Kidney (tissue), 14 donors: ENCODE data around the gene OR1L6. TPM values are rescaled to one million over a fixed set of nuclear protein-coding genes. Genes with fewer than 3 reads are reported as not detected.

ENCODE experiments used
- DNase-seq, 5 donors: peaks; one replicate each; pipeline ENCODE4 v3.0.0-alpha.2; 2013 to 2020
- FAIRE-seq: peaks from 2 replicates; lab custom pipeline; 2012; peaks lifted over from hg19 to GRCh38; lab: Jason Lieb, UNC
- H3K27ac ChIP-seq, 2 donors: one replicate each; pipeline ENCODE4 v1.7.0; 2013; ENCODE audit warnings: low read depth in 2 of 2, low read length in 2 of 2, inconsistent platforms in 1 of 2
- H3K27me3 ChIP-seq: one replicate; pipeline ENCODE4 v1.7.1; 2013; ENCODE audit warnings: low read length, inconsistent platforms; ENCODE audit not compliant: control insufficient read depth, insufficient read depth
- H3K36me3 ChIP-seq, 3 donors: one replicate each; pipeline versions ENCODE4 v1.7.0 to v1.7.1; 2013; ENCODE audit warnings: low read length in 3 of 3, control low read depth in 1 of 3, inconsistent platforms in 1 of 3; ENCODE audit not compliant: insufficient read depth in 3 of 3, control insufficient read depth in 2 of 3
- H3K4me1 ChIP-seq, 3 donors: one replicate each; pipeline versions ENCODE4 v1.7.0 to v1.7.1; 2013; ENCODE audit warnings: low read length in 3 of 3, inconsistent platforms in 1 of 3, low read depth in 1 of 3; ENCODE audit not compliant: control insufficient read depth in 2 of 3, insufficient read depth in 2 of 3
- H3K4me3 ChIP-seq, 3 donors: one replicate each; pipeline versions ENCODE4 v1.7.0 to v1.8.1; 2013; ENCODE audit warnings: low read length in 3 of 3, control low read depth in 1 of 3, inconsistent platforms in 1 of 3
- H3K9ac ChIP-seq, 3 donors: one replicate each; pipeline versions ENCODE4 v1.7.0 to v1.7.1; 2013; ENCODE audit warnings: low read length in 3 of 3, control low read depth in 1 of 3, inconsistent platforms in 1 of 3
- H3K9me3 ChIP-seq, 3 donors: one replicate each; pipeline versions ENCODE4 v1.7.0 to v1.7.1; 2013; ENCODE audit warnings: low read length in 3 of 3, control low read depth in 1 of 3, inconsistent platforms in 1 of 3; ENCODE audit not compliant: control insufficient read depth in 2 of 3, insufficient read depth in 1 of 3
- intact Hi-C: fragments of 100-400 bp; cut with DNase I; formaldehyde crosslinking; loops from one replicate; pipeline ENCODE4 v1.11.1; 2022
- polyA plus RNA-seq: library from polyadenylated mRNA; stranded (reverse); fragments of 350-450 nt; fragmentation: Illumina TruSeq; extraction: RNeasy Lipid Tissue Mini Kit (QIAGEN cat#74804); gene quantifications from one replicate; pipeline ENCODE4 v1.2.3, GENCODE V29; 2014; ENCODE audit warnings: low read depth, low replicate concordance; ENCODE audit not compliant: insufficient read depth
- total RNA-seq: library from RNA; stranded (reverse); fragmentation: NEBNext Ultra II Directional; extraction: Animal tissue kit (Norgen Biotek cat#: 25700); gene quantifications from one replicate; pipeline ENCODE4 v1.2.1, GENCODE V29; 2021
- TF ChIP-seq, protein P1 (sequence below): IDR thresholded peaks from 3 replicates; pipeline ENCODE4 v1.5.1; 2012; ENCODE audit warnings: mild to moderate bottlenecking, moderate library complexity, borderline replicate concordance; ENCODE audit not compliant: insufficient read depth; ENCODE audit errors: extremely low read depth
- donor health status: control.
- donor health status: control.
- donor health status: control.
- donor health status: control.
- donor health status: control.
- donor health status: DM: yes; HTN: yes; CAD: no.
- donor health status: Normal renal cell carcinoma (clear cell type).

OR1L6 gene
- total and polyA plus RNA-seq, 2 donors from 2014 or later, result not detected

DNA sequence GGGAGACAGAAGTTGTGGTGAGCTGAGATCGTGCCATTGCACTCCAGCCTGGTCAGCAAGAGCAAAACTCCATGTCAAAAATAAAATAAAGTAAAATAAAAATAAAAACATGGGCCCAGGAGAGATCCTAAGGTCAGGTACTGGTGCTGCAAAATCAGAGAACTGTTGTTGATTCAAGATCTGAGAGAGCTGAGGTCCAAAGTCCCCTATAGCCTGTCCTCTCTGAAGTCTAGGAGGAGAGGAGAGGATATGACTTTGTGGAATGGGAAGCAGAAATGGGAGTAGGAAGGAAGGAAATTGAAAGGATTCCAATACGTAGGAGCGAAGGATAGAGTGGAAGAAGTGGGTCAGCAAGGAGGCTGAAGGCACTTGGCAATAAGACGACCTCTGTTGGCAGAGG, 22.9 kb upstream of the OR1L6 start:
- Histone ChIP-seq H3K36me3 (no peaks in the 10 kb centered on the region), H3K9me3 (peaks cover 0 to 7% (median 6%) of the 10 kb centered on the region in 3 donors), H3K27me3 (no peaks in the 10 kb centered on the region), H3K9ac (no peak overlapping the region), H3K4me1 (no peaks in the 10 kb centered on the region), H3K4me3 (no peak overlapping the region), H3K27ac (no peak overlapping the region)
- intact Hi-C loops, result no loop called here
- FAIRE-seq, result no peak
- DNase-seq, result no peak
- TF ChIP-seq, protein P1, sequence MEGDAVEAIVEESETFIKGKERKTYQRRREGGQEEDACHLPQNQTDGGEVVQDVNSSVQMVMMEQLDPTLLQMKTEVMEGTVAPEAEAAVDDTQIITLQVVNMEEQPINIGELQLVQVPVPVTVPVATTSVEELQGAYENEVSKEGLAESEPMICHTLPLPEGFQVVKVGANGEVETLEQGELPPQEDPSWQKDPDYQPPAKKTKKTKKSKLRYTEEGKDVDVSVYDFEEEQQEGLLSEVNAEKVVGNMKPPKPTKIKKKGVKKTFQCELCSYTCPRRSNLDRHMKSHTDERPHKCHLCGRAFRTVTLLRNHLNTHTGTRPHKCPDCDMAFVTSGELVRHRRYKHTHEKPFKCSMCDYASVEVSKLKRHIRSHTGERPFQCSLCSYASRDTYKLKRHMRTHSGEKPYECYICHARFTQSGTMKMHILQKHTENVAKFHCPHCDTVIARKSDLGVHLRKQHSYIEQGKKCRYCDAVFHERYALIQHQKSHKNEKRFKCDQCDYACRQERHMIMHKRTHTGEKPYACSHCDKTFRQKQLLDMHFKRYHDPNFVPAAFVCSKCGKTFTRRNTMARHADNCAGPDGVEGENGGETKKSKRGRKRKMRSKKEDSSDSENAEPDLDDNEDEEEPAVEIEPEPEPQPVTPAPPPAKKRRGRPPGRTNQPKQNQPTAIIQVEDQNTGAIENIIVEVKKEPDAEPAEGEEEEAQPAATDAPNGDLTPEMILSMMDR, result no peak

DNA sequence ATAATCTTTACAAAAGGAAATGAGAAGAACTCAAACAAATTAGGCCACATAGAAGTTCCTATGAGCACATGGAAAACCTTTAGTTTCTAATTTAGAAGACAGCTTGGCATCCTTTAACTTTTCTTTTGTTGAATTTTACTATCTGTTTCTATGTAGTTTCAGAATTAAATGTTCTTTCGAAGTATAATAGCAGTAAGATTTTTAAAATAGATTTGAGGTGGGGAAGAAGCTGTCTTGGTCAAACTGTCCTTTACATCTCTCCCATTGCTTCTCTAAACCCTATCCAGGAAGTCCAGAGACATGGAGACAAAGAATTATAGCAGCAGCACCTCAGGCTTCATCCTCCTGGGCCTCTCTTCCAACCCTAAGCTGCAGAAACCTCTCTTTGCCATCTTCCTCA, 18.4 kb upstream of the OR1L6 start, which contains the start of gene OR1L4:
OR1L4 (plus strand) TSS at position 301 of the 400 bp plus-strand sequence; CDS start at position 301, 0 bp downstream.
- H3K27ac ChIP-seq, result no peak within 1 kb of the TSS
- intact Hi-C loops, result no loop called here
- no peaks in the 10 kb centered on the region for H3K36me3 ChIP-seq
- no peak within 1 kb of the TSS for H3K4me3 ChIP-seq
- no peak for DNase-seq
- no peaks in the 10 kb centered on the region for H3K27me3 ChIP-seq
- H3K9me3 ChIP-seq, result peaks cover 0 to 19% (median 8%) of the 10 kb centered on the region in 3 donors
- H3K9ac ChIP-seq, result no peak within 1 kb of the TSS
- no peaks in the 10 kb centered on the region for H3K4me1 ChIP-seq
- FAIRE-seq, result no peak
- TF ChIP-seq, protein P1, result no peak

DNA sequence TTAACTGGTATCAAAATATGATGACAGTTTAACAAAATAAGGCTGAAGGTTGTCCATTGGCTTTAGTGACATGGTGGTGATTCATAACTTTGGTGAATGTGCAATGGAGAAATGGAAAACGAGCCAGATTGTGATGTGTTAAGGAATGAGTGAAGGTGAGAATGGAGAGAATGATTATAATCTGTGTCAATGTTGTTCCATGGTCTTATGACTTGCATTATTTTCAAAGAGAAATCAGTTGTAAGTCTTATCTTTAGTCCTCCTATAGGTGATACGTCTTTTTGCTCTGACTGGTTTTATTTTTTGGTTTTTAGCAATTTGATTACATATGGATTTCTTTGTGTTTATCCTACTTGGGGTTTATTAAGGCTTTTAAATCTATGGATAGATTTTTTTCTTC, 12.7 kb downstream of the OR1L6 start:
- no peak overlapping the region for H3K27ac ChIP-seq
- TF ChIP-seq, protein P1, result no peak
- peaks cover 0 to 9% (median 7%) of the 10 kb centered on the region in 3 donors for H3K9me3 ChIP-seq
- intact Hi-C loops, result no loop called here
- FAIRE-seq, result no peak
- DNase-seq, result no peak
- H3K36me3 ChIP-seq, result no peaks in the 10 kb centered on the region
- H3K4me3 ChIP-seq, result no peak overlapping the region
- no peak overlapping the region for H3K9ac ChIP-seq
- no peaks in the 10 kb centered on the region for H3K27me3 ChIP-seq
- H3K4me1 ChIP-seq, result no peaks in the 10 kb centered on the region

DNA sequence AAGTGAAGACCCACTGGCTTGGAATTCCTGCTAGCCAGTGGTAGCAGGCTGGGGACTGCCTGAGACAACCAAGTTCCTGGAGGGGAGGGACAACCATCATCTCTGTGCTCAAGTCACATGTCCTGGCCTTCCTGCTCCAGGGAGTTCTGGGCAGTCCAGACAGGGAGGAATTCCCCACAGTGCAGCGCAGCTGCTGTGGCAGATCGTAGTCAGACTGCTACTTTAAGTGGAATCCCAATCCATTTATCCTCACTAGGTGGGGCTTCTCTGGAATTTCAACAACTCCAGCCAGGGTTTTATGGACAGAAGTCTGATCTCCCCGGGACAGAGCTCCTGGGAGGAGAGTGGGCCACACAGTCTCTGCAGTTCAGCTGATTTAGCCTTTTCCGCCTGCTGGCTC, 25.7 kb downstream of the OR1L6 start:
- H3K9me3 ChIP-seq, result peaks cover 0 to 8% (median under 1%) of the 10 kb centered on the region in 3 donors
- no peak overlapping the region for H3K4me3 ChIP-seq
- no peak overlapping the region for H3K27ac ChIP-seq
- H3K9ac ChIP-seq, result no peak overlapping the region
- no peaks in the 10 kb centered on the region for H3K4me1 ChIP-seq
- H3K36me3 ChIP-seq, result no peaks in the 10 kb centered on the region
- TF ChIP-seq, protein P1, result no peak
- FAIRE-seq (no peak), DNase-seq (no peak)
- intact Hi-C loops, result no loop called here
- no peaks in the 10 kb centered on the region for H3K27me3 ChIP-seq
